CD4-positive, alpha-beta T cell treated with Interleukin-15 for 1 hour (primary cell): Measurements from ENCODE around the gene MDP1.

Experiments used
- DNase-seq: peaks from one replicate; pipeline ENCODE4 v3.0.0-alpha.2; 2020

MDP1 gene

GRCh38 chr14:24179961-24180796 lies 35.7 kb downstream of the MDP1 start:
- no peak for DNase-seq

GRCh38 chr14:24179294-24179960 lies 36.4 kb downstream of the MDP1 start:
- DNase-seq: no peak

- DNase-seq: no peak
These were observed 37.3 kb downstream of the MDP1 start for GRCh38 chr14:24178399-24179178.

- DNase-seq: no peak
These were observed 38.0 kb downstream of the MDP1 start for GRCh38 chr14:24177891-24178290.

GRCh38 chr14:24177041-24177825 lies 38.6 kb downstream of the MDP1 start:
- no peak for DNase-seq

GRCh38 chr14:24176599-24176998 lies 39.3 kb downstream of the MDP1 start:
- DNase-seq: no peak

- DNase-seq: no peak
These were observed 43.0 kb downstream of the MDP1 start for GRCh38 chr14:24172871-24173281.

GRCh38 chr14:24172261-24172860 lies 43.5 kb downstream of the MDP1 start:
- no peak for DNase-seq

GRCh38 chr14:24171422-24172260 lies 44.2 kb downstream of the MDP1 start, which contains the start of gene REC8:
Gene REC8, plus strand, starts transcription at chr14:24172080. Its CDS starts 473 bp downstream, at chr14:24172553.
- DNase-seq: peak; percentile 88

- DNase-seq: no peak
These were observed 48.3 kb downstream of the MDP1 start for GRCh38 chr14:24167469-24168114.

GRCh38 chr14:24165785-24166184 lies 50.1 kb downstream of the MDP1 start:
- DNase-seq: no peak

GRCh38 chr14:24164518-24164991 lies 51.3 kb downstream of the MDP1 start:
- no peak for DNase-seq
